ENCODE data around the gene TMEM45A. TPM values are rescaled to one million over a fixed set of nuclear protein-coding genes. Genes with fewer than 3 reads are reported as not detected.
A peak's percentile ranks its signal among the peaks of the same experiment; 100 is the strongest.

TMEM45A gene
- total and polyA plus RNA-seq, 7 donors = 1.5 to 5.4 (median 1.7) TPM

GRCh38 chr3:100561459-100562158 is 69.2 kb downstream of the TMEM45A start:
- no peak overlapping the region for H3K27ac ChIP-seq
- WGBS, 3 donors = 75 to 84% (median 80%) methylated on average over 7 of the region's 7 CpGs
- intact Hi-C loops (cut with DNase I) = no loop called here
- H3K36me3 ChIP-seq (ENCODE audit: insufficient read depth in 1 of 2, low read depth in 1 of 2) = no peaks in the 10 kb centered on the region
- no peaks in the 10 kb centered on the region for H3K9me3 ChIP-seq
- H3K4me1 ChIP-seq = no peaks in the 10 kb centered on the region
- TF ChIP-seq CTCF (IDR thresholded peaks at IDR 0.05) = no peak
- H3K4me3 ChIP-seq = no peak overlapping the region
- ATAC-seq = peak in 2 of 4 donors; percentile 30 to 34
- DNase-seq = no peak
- no peaks in the 10 kb centered on the region for H3K27me3 ChIP-seq (ENCODE audit: insufficient read depth in 3 of 3, low read length in 2 of 3)

GRCh38 chr3:100562224-100562857 is 69.9 kb downstream of the TMEM45A start:
- intact Hi-C loops (cut with DNase I) = no loop called here
- no peak for DNase-seq
- Histone ChIP-seq H3K9me3 (no peaks in the 10 kb centered on the region), H3K27ac (no peak overlapping the region), H3K4me1 (no peaks in the 10 kb centered on the region), H3K4me3 (no peak overlapping the region), H3K27me3 (ENCODE audit: insufficient read depth in 3 of 3, low read length in 2 of 3) (no peaks in the 10 kb centered on the region), H3K36me3 (ENCODE audit: insufficient read depth in 1 of 2, low read depth in 1 of 2) (no peaks in the 10 kb centered on the region)
- no peak for ATAC-seq
- 81 to 91% (median 87%) methylated on average over 4 of the region's 4 CpGs for WGBS, 3 donors
- TF ChIP-seq CTCF (IDR thresholded peaks at IDR 0.05) = no peak

- Histone ChIP-seq H3K9me3 (no peaks in the 10 kb centered on the region), H3K4me1 (no peaks in the 10 kb centered on the region), H3K27ac (no peak overlapping the region), H3K36me3 (ENCODE audit: insufficient read depth in 1 of 2, low read depth in 1 of 2) (no peaks in the 10 kb centered on the region), H3K4me3 (no peak overlapping the region), H3K27me3 (ENCODE audit: insufficient read depth in 3 of 3, low read length in 2 of 3) (no peaks in the 10 kb centered on the region)
- intact Hi-C loops (cut with DNase I) = no loop called here
- ATAC-seq = no peak
- no peak for DNase-seq
- 56 to 82% (median 75%) methylated on average over 1 of the region's 1 CpG for WGBS, 3 donors
- TF ChIP-seq CTCF (IDR thresholded peaks at IDR 0.05) = no peak
Measured at GRCh38 chr3:100563228-100563627, 70.8 kb downstream of the TMEM45A start.

GRCh38 chr3:100563652-100564211 is 71.3 kb downstream of the TMEM45A start:
- Histone ChIP-seq H3K4me1 (no peaks in the 10 kb centered on the region), H3K27ac (no peak overlapping the region), H3K9me3 (no peaks in the 10 kb centered on the region), H3K27me3 (ENCODE audit: insufficient read depth in 3 of 3, low read length in 2 of 3) (no peaks in the 10 kb centered on the region), H3K36me3 (ENCODE audit: insufficient read depth in 1 of 2, low read depth in 1 of 2) (no peaks in the 10 kb centered on the region), H3K4me3 (no peak overlapping the region)
- WGBS, 3 donors = 72 to 85% (median 83%) methylated on average over 2 of the region's 2 CpGs
- no peak for TF ChIP-seq CTCF (IDR thresholded peaks at IDR 0.05)
- ATAC-seq (no peak), DNase-seq (no peak)
- intact Hi-C loops (cut with DNase I) = no loop called here

Measured in psoas muscle (tissue), 8 donors.